ENCODE data around the gene MXRA7.

The MXRA7 gene

GRCh38 chr17:76633628-76634328 is 77.0 kb downstream of the MXRA7 start:
- TF ChIP-seq REST (IDR thresholded peaks at IDR 0.05; ENCODE audit: insufficient read depth in 1 of 2, low read depth in 2 of 2, low read length in 2 of 2) (no peak), POLR2AphosphoS5 (IDR thresholded peaks at IDR 0.05; ENCODE audit: low read depth, low read length) (no peak), SIN3A (IDR thresholded peaks at IDR 0.05; ENCODE audit: borderline replicate concordance, insufficient read depth, low read length) (no peak), TAF1 (IDR thresholded peaks at IDR 0.05; ENCODE audit: borderline replicate concordance, insufficient read depth, low read length) (no peak), FOXP2 (optimal IDR thresholded peaks at IDR 0.05; ENCODE audit: borderline replicate concordance, extremely low read depth, extremely low read length, insufficient read depth) (no peak)

- TF ChIP-seq SIN3A (IDR thresholded peaks at IDR 0.05; ENCODE audit: borderline replicate concordance, insufficient read depth, low read length) (no peak), TAF1 (IDR thresholded peaks at IDR 0.05; ENCODE audit: borderline replicate concordance, insufficient read depth, low read length) (no peak), REST (IDR thresholded peaks at IDR 0.05; ENCODE audit: insufficient read depth in 1 of 2, low read depth in 2 of 2, low read length in 2 of 2) (no peak), FOXP2 (optimal IDR thresholded peaks at IDR 0.05; ENCODE audit: borderline replicate concordance, extremely low read depth, extremely low read length, insufficient read depth) (no peak), POLR2AphosphoS5 (IDR thresholded peaks at IDR 0.05; ENCODE audit: low read depth, low read length) (no peak)
These were observed 78.8 kb downstream of the MXRA7 start for GRCh38 chr17:76631821-76632565.

DNA sequence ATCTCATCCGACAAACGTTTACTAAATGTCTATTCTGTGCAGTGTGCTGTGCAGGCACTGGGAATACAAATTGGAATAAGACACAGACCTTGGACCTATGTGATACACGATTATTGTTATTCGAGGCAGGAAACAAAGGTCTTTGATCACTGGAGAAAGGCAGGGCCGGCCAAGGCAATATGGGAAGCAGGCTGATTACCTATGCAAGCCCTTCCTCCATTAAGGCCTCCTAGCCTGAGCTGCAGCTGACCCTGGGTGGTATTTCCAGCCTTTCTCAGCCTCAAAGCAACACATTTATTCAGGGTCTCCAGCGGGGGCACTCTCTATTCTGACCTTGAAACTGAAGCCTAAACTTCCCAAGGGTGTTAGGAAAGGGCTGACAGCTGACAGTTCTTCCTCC is 80.6 kb downstream of the MXRA7 start:
- TF ChIP-seq SIN3A (IDR thresholded peaks at IDR 0.05; ENCODE audit: borderline replicate concordance, insufficient read depth, low read length) (no peak), POLR2AphosphoS5 (IDR thresholded peaks at IDR 0.05; ENCODE audit: low read depth, low read length) (no peak), REST (IDR thresholded peaks at IDR 0.05; ENCODE audit: insufficient read depth in 1 of 2, low read depth in 2 of 2, low read length in 2 of 2) (no peak), FOXP2 (optimal IDR thresholded peaks at IDR 0.05; ENCODE audit: borderline replicate concordance, extremely low read depth, extremely low read length, insufficient read depth) (no peak), TAF1 (IDR thresholded peaks at IDR 0.05; ENCODE audit: borderline replicate concordance, insufficient read depth, low read length) (no peak)

Measured in PFSK-1 (cell line).